Central memory CD8-positive, alpha-beta T cell (primary cell): Measurements from ENCODE around the gene CDK8.
"Not testable (repeated sequence)": the region's sequence is repeated elsewhere in the genome, so short reads cannot be mapped to it uniquely, and the experiment has no call there.

Source experiments
- ATAC-seq: fragments of 150-1000 bp; cut with Tn5 transposase; replicated peaks from 2 replicates; pipeline ENCODE4 v1.10.0; 2022; ENCODE audit warnings: mild to moderate bottlenecking, moderate FRiP score, moderate number of reproducible peaks; ENCODE audit not compliant: poor library complexity, severe bottlenecking; ENCODE audit errors: extremely low read depth
- DNase-seq, 2 donors: peaks; one replicate each; pipeline ENCODE4 v3.0.0; 2021; ENCODE audit warnings: low spot score in 2 of 2
- H3K27ac Mint-ChIP-seq: one replicate; pipeline ENCODE4 v1.8.0; 2022; ENCODE audit warnings: low read depth, mild to moderate bottlenecking, moderate library complexity, mixed read lengths
- H3K27me3 Mint-ChIP-seq: one replicate; pipeline ENCODE4 v1.8.0; 2022; ENCODE audit warnings: mixed read lengths
- H3K36me3 Mint-ChIP-seq: one replicate; pipeline ENCODE4 v1.8.0; 2022; ENCODE audit warnings: mild to moderate bottlenecking, moderate library complexity, mixed read lengths; ENCODE audit not compliant: insufficient read depth
- H3K4me1 Mint-ChIP-seq: one replicate; pipeline ENCODE4 v1.8.0; 2022; ENCODE audit warnings: mixed read lengths
- H3K4me3 Mint-ChIP-seq: one replicate; pipeline ENCODE4 v1.8.0; 2022; ENCODE audit warnings: mild to moderate bottlenecking, moderate library complexity, mixed read lengths
- H3K9me3 Mint-ChIP-seq: one replicate; pipeline ENCODE4 v1.8.0; 2022; ENCODE audit warnings: mixed read lengths

The CDK8 gene

DNA sequence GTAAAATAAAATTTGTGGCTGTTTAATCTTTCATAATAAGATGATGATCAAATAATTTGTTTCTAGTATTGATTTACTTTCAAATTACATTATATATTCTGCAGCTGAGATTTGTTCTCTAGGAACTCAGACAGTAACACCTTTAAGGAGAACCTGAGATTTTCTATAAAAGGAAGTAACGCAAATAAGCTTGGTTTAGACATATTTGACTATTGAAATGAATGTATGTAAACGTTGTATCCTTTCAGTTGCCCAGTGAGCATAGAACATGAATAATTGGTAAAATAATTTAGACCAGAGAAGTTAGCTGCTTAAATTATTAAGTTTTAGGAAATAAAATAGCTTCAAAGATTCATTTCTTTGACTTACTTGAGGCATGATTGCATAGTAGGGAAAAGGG, 3.1 kb downstream of the CDK8 start:
- peaks cover 62% of the 10 kb centered on the region for H3K4me1 Mint-ChIP-seq
- H3K9me3 Mint-ChIP-seq, result no peaks in the 10 kb centered on the region
- ATAC-seq (no peak), DNase-seq (no peak)
- H3K36me3 Mint-ChIP-seq, result peaks cover 9% of the 10 kb centered on the region
- H3K27ac Mint-ChIP-seq, result no peak overlapping the region
- H3K27me3 Mint-ChIP-seq, result no peaks in the 10 kb centered on the region
- H3K4me3 Mint-ChIP-seq, result no peak overlapping the region

DNA sequence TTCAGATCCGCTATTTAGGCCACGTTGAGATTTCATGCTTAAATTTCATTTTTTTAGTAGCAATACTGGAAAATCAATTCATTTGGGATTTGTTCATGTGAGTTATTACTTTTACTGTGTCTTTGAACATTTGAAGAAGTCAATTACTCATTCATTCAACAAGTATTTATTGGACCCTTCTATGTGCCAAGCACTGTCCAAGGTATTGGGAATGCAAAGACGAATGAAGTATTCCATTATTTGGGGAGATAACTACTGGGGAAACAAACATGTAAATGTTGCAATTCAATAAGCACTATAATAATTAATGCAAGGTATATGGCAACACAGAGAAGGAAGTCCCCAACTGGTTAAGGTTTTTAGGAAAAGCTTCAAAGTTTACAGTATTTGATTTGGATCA, 5.7 kb downstream of the CDK8 start:
- no peak overlapping the region for H3K27ac Mint-ChIP-seq
- peaks cover 64% of the 10 kb centered on the region for H3K4me1 Mint-ChIP-seq
- ATAC-seq, result no peak
- H3K36me3 Mint-ChIP-seq, result peaks cover 2% of the 10 kb centered on the region
- no peaks in the 10 kb centered on the region for H3K9me3 Mint-ChIP-seq
- DNase-seq, result no peak
- H3K27me3 Mint-ChIP-seq, result no peaks in the 10 kb centered on the region
- no peak overlapping the region for H3K4me3 Mint-ChIP-seq

DNA sequence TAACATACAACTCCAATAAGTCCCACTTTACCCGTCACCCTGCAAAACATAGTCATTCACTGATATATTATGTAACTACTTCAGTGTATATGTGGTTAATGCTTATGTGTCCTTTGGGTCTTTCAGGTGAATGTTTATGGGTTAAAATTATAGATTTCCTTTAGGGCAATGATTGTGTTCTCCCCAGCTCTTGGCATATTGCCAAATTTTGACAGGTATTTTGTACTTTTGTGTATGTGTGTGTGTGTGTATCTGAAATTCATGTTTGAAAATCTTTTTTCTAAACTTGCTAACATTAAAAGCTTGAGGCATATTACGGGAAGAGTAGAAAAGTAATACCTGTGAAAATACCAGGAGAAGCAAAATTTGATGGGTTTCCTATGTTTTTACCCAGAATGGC, 8.2 kb downstream of the CDK8 start:
- H3K4me1 Mint-ChIP-seq, result peaks cover 65% of the 10 kb centered on the region
- H3K36me3 Mint-ChIP-seq, result peaks cover 2% of the 10 kb centered on the region
- H3K27me3 Mint-ChIP-seq, result no peaks in the 10 kb centered on the region

DNA sequence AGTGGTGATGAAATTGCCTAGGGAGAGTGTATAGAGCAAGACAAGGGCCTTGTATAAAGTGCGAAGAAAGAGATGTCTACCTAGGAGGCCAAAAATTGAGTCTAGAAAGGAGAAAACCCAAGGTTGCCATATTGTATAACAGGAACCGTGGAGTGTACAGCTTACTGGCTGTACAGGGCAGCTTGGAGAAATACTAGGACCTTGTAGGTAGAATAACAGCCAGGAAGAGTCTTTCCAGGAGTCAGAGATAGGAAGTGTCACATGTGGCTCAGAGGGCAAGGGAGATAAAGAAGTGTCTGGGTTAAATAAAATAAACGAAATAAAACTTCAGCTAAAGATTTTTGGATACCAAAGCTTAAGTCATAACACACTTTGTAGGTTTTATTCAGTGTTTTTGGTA, 12.4 kb downstream of the CDK8 start:
- Mint-ChIP-seq H3K27ac (no peak overlapping the region), H3K4me1 (peaks cover 50% of the 10 kb centered on the region), H3K9me3 (no peaks in the 10 kb centered on the region), H3K27me3 (no peaks in the 10 kb centered on the region), H3K36me3 (no peaks in the 10 kb centered on the region), H3K4me3 (no peak overlapping the region)
- ATAC-seq, result no peak
- DNase-seq, result no peak

More for the DNA sequence above, 8.2 kb downstream of the CDK8 start:
- DNase-seq, result no peak
- no peak overlapping the region for H3K27ac Mint-ChIP-seq
- no peak overlapping the region for H3K4me3 Mint-ChIP-seq
- ATAC-seq, result no peak
- H3K9me3 Mint-ChIP-seq, result no peaks in the 10 kb centered on the region

DNA sequence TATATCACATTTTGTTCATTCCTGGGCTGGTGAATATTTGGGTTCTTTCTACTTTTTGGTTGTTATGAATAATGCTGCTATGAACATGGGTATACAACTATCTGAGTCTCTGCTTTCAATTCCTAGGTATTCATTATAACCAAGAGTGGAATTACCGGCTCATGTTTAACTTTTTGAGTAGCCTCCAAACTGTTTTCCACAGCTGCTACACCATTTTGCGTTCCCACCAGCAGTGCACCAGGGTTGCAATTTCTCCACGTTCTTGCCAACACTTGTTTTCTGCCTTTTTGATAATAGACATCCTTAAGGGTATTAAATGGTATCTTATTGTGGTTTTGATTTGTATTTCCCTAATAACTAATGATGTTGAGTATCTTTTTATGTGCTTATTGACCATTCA, 16.8 kb downstream of the CDK8 start:
- Mint-ChIP-seq H3K27ac (no peak overlapping the region), H3K36me3 (no peaks in the 10 kb centered on the region), H3K4me1 (peaks cover 39% of the 10 kb centered on the region), H3K9me3 (no peaks in the 10 kb centered on the region), H3K4me3 (no peak overlapping the region), H3K27me3 (no peaks in the 10 kb centered on the region)
- DNase-seq, result no peak
- no peak for ATAC-seq

DNA sequence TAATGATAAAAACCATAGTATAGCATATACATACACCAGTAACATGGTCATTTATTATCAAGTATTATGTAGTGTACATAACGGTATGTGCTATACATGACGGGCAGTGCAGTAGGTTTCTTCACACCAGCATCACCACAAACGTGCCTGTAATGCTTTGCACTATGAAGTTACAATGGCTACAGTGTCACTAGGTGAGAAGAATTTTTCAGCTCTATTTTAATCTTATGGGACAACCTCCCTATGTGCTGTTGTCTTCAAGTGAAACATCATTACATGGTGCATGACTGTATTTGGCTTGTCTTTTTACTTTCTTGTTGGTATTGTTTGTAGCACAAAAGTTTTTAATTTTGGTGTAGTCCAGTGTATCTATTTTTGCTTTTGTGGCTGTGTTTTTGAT, 18.7 kb downstream of the CDK8 start:
- Mint-ChIP-seq H3K9me3 (no peaks in the 10 kb centered on the region), H3K4me1 (peaks cover 41% of the 10 kb centered on the region), H3K27ac (no peak overlapping the region), H3K4me3 (no peak overlapping the region), H3K36me3 (no peaks in the 10 kb centered on the region), H3K27me3 (no peaks in the 10 kb centered on the region)
- ATAC-seq (no peak), DNase-seq (no peak)

DNA sequence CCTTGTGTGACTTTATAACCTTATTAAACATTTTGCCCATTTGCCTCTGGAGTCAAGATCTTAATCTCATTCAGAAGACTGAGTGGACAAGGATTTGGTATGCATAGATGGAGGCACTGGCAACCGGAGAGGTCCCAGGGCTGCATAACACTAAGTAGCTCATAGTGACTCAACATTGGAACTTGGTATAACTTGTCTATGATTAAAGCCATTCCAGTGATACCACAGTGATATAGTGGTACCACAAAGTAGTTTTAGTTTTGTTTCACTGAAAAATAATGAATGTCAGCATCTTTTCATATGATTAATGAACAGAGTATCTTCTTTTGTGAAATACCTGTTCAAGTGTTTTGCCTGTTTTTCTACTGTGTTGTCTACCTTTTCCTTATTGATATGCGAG, 26.4 kb downstream of the CDK8 start:
- H3K36me3 Mint-ChIP-seq, result no peaks in the 10 kb centered on the region
- no peaks in the 10 kb centered on the region for H3K9me3 Mint-ChIP-seq
- no peak overlapping the region for H3K4me3 Mint-ChIP-seq
- no peaks in the 10 kb centered on the region for H3K27me3 Mint-ChIP-seq
- H3K4me1 Mint-ChIP-seq, result peaks cover 19% of the 10 kb centered on the region
- no peak for DNase-seq
- no peak overlapping the region for H3K27ac Mint-ChIP-seq
- no peak for ATAC-seq

DNA sequence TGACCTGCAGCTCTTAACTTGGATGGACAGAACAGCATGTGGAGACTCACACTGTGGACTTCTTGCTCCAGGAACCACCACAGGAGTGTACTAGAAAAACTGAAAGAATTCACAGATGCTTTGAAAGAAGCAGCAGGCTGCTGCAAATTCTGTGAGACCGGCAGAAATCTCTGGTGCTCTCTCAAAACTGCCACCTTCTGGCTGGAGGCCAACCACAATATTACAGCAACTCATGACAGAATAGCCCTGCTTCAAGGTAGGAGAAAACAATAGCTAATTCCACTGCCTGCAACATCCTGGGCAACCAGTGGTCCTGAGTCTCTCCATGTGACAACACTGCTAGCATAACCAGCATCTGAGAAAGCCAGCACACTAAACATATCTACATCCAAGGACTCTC, 26.9 kb downstream of the CDK8 start:
- no peaks in the 10 kb centered on the region for H3K27me3 Mint-ChIP-seq
- no peak overlapping the region for H3K27ac Mint-ChIP-seq
- ATAC-seq, result no peak
- H3K4me1 Mint-ChIP-seq, result peaks cover 19% of the 10 kb centered on the region
- DNase-seq, result no peak
- H3K4me3 Mint-ChIP-seq, result no peak overlapping the region
- H3K9me3 Mint-ChIP-seq, result no peaks in the 10 kb centered on the region
- no peaks in the 10 kb centered on the region for H3K36me3 Mint-ChIP-seq

DNA sequence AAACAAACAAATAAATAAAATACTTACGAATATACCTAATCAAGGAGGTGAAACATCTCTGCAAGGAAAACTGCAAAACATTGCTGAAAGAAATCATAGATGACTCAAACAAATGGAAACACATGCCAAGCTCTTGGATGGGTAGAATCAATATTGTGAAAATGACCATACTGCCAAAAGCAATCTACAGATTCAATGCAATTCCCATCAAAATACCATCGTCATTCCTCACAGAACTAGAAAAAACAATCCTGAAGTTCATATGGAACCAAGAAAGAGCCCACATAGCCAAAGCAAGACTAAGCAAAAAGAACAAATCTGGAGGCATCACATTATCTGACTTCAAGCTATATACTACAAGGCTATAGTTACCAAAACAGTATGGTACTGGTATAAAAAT, 32.0 kb downstream of the CDK8 start:
- not testable (repeated sequence) for H3K9me3 Mint-ChIP-seq, H3K27me3 Mint-ChIP-seq, H3K4me1 Mint-ChIP-seq, H3K36me3 Mint-ChIP-seq, ATAC-seq, DNase-seq, H3K27ac Mint-ChIP-seq, H3K4me3 Mint-ChIP-seq

DNA sequence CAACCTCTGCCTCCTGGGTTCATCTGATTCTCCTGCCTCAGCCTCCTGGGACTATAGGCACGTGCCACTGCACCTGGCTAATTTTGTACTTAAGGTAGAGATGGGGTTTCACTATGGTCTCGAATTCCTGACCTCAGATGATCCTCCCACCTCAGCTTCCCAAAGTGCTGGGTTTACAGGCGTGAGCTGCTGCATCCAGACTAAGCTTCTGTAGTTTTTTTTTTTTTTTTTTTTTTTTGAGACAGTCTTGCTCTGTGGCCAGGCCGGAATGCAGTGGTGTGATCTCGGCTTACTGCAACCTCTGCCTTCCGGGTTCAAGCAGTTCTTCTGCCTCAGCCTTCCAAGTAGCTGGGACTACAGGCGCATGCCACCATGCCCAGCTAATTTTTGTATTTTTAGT, 34.9 kb downstream of the CDK8 start:
- H3K4me1 Mint-ChIP-seq, result peaks cover 18% of the 10 kb centered on the region
- not testable (repeated sequence) for H3K27me3 Mint-ChIP-seq, H3K27ac Mint-ChIP-seq, ATAC-seq, H3K36me3 Mint-ChIP-seq, DNase-seq, H3K4me3 Mint-ChIP-seq, H3K9me3 Mint-ChIP-seq

DNA sequence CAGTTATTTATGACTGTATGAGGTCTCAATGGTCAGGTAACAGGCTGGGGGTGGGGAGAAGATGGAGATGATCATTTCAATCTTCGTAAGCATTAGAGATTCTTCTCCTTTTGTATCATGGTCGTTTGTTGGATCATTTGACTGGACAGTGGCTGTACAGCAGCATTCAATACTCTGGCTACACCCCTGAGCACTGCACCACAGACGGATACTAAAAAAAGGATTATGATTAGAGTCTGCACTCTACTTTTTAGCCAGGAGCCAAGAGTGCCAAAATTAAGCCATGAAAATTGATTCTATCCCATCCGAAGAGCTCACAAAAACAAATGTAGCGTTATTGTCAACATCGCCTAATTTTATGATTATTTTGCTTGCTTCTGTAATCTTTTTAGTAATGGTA, 41.9 kb downstream of the CDK8 start:
- ATAC-seq, result no peak
- Mint-ChIP-seq H3K4me1 (peaks cover 66% of the 10 kb centered on the region), H3K27me3 (no peaks in the 10 kb centered on the region), H3K4me3 (no peak overlapping the region), H3K9me3 (no peaks in the 10 kb centered on the region), H3K36me3 (no peaks in the 10 kb centered on the region), H3K27ac (no peak overlapping the region)
- no peak for DNase-seq

DNA sequence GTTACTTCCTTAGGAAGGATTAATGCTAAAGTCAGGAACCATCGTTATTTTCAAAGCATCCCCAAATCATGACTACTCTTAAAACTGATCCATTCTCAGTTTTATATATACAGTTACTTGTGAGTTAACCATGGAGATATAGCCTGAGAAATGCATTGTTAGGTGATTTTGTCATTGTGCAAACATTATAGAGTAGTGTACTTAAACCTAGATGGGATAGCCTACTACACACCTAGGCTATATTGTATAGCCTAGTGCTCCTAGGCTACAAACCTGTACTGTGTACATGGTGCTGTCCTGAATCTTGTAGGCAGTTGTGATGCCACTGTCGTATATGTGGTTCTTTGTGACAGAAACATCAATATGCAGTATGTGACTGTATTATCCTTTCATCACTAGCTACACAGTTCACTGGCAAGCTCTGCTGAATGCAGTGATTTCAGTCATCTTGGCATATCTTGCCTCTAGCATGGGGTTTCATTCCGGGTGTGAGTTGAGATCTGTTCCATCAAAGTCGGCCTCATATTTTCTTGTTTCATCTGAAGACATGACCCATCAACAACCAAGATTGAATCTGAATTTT, 45.3 kb downstream of the CDK8 start:
- H3K4me1 Mint-ChIP-seq, result peaks cover 76% of the 10 kb centered on the region
- no peak for ATAC-seq
- H3K36me3 Mint-ChIP-seq, result no peaks in the 10 kb centered on the region
- no peak for DNase-seq
- H3K27me3 Mint-ChIP-seq, result no peaks in the 10 kb centered on the region
- H3K4me3 Mint-ChIP-seq, result no peak overlapping the region
- no peaks in the 10 kb centered on the region for H3K9me3 Mint-ChIP-seq
- no peak overlapping the region for H3K27ac Mint-ChIP-seq

DNA sequence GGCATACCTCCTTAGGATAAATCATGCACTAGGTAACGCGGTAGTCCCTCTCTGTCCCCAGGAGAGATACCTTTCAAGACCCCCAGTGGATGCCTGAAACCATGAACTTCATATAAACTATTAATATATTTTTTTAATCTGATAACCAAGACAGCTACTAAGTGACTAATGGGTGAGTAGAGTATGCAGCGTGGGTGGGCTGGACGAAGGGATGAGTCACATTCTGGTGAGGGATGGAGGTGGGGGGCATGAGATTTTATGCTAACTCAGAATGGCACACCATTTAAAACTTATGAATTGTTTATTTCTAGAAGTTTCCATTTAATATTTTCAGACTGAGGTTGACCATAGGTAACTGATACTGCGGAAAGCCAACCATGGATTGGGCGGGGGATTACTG, 46.2 kb downstream of the CDK8 start:
- DNase-seq (no peak), ATAC-seq (no peak)
- no peak overlapping the region for H3K27ac Mint-ChIP-seq
- no peaks in the 10 kb centered on the region for H3K36me3 Mint-ChIP-seq
- peaks cover 71% of the 10 kb centered on the region for H3K4me1 Mint-ChIP-seq
- H3K4me3 Mint-ChIP-seq, result no peak overlapping the region
- no peaks in the 10 kb centered on the region for H3K27me3 Mint-ChIP-seq
- H3K9me3 Mint-ChIP-seq, result no peaks in the 10 kb centered on the region

DNA sequence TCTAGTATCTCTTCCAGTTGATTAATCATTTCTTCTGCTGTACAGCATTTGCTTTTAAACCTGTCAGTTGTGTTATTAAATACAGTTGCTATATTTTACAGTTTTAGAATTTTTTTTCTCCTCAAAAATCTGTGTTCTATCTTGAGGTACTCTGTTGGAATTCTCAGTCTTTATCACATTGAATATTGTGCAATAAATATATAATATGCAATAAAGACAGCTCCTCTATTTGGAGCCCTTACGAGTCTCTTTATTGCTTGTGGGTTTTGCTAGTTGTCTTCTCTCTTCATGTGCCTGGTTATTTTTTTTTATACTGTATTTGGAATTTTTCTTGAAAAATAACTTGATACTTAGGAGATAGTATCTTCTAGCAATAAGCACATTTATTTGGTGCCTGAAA, 51.7 kb downstream of the CDK8 start:
- Mint-ChIP-seq H3K27ac (peak overlapping the region; percentile 84), H3K4me1 (peaks cover 63% of the 10 kb centered on the region), H3K36me3 (peaks cover 2% of the 10 kb centered on the region), H3K27me3 (no peaks in the 10 kb centered on the region), H3K4me3 (no peak overlapping the region), H3K9me3 (no peaks in the 10 kb centered on the region)
- no peak for ATAC-seq
- no peak for DNase-seq
